NCI-H1930 (cell line): Measurements from ENCODE around the gene RIC8A.
"Not testable (repeated sequence)": the region's sequence is repeated elsewhere in the genome, so short reads cannot be mapped to it uniquely, and the experiment has no call there.

ENCODE experiments used
- DNase-seq, 2 experiments: peaks; one replicate each; lab custom pipeline; 2025; lab: John Stamatoyannopoulos, UW

RIC8A gene

DNA sequence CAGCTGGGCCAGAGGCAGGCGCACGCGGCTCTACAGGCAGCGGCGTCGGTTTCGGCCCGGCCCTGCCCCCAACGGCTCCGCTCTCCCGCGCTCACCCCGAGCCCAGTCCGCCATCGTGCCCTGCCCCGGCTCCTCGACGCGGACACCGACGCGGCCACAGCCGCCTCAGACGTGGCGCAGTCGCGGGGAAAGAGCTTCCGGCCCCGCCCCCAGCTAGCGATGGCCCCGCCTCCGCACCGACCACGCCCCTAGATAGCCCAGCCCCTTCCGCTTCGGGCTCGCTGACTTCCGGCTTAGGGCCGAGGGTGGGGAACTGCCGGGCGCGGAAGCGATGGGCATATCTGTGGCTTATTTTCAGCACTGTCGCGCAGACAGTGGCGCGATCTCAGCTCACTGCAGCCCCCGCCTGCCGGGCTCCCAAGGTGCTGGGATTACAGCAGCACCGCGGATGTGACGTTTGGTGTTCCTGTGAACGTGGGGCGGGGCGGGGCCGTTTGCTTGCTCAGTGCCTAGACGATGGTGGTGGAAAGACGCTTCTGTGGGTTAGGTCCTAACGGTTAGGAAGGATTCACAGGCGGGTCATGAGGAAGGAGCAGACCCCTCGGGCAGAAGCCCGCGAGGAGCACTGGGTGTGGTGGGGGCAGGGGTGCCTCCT, at the start of gene RIC8A, which contains the start of gene BET1L:
RIC8A (plus strand) TSS at position 501 of the 655 bp plus-strand sequence. CDS start 1,147 bp downstream, outside the sequence.
BET1L (minus strand) TSS at position 192 of the 655 bp plus-strand sequence; CDS start at position 114, 78 bp downstream.
- DNase-seq, result peak; percentile 94 to 97

DNA sequence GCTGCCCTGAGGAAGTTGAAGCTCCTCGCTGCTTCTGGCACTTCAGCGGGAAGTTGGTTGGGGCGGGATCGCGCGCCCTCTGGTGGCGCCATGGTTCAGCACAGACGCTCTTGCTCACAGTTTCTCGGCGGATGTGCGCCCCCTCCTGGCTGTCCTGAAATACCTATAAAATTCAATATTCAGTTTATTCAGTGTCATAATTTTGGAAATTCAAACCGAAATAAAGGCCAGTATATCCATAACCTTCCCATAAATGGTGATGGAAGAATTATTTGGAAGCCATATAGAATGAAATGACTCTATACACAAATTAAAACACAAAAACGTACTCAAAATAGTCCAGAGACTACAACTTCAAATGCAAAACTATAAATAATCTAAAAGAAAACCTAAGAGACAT, 27.3 kb upstream of the RIC8A start:
- not testable (repeated sequence) for DNase-seq

DNA sequence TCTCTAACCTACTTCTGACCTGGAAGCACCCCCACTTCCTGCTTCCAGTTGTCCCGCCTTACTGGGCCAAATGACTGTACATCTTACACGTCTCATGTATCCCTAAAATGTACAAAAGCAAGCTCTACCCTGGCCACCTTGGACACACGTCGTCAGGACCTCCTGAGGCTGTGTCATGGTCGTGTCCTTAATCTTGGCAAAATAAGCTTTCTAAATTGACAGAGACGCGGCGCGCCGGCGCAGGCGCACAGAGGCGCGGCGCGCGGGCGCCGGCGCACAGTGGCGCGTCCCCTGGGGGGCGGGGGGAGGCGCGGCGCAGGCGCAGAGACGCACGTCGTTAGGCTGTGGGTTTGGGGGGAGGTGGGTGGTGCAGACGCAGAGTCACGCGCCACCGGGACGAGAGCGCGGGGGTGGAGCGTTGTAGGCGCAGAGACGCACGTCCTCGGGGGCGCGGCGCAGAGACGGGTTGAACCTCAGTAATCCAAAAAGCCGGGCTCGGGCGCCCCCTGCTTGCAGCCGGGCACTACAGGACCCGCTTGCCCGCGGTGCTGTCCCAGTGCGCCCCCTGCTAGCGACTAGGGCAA, 18.2 kb upstream of the RIC8A start:
- not testable (repeated sequence) for DNase-seq

DNA sequence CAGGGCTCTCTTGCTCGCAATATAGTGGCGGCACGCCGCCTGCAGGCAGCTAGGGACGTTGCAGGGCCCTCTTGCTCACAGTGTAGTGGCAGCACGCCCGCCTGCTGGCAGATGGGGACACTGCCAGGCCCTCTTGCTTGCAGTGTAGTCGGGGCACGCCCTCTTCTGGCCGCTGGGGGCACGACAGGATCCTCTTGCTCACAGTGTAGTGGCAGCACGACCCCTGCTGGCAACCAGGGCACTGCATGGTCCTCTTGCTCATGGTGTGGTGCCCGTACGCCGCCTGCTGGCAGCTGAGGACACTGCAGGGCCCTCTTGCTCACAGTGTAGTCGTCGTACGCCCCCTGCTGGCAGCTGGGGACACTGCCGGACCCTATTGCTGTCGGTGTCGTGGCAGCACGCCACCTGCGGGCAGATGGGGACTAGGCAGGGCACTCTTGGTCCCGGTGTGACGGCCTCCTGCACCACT, 17.6 kb upstream of the RIC8A start:
- DNase-seq, result not testable (repeated sequence)

DNA sequence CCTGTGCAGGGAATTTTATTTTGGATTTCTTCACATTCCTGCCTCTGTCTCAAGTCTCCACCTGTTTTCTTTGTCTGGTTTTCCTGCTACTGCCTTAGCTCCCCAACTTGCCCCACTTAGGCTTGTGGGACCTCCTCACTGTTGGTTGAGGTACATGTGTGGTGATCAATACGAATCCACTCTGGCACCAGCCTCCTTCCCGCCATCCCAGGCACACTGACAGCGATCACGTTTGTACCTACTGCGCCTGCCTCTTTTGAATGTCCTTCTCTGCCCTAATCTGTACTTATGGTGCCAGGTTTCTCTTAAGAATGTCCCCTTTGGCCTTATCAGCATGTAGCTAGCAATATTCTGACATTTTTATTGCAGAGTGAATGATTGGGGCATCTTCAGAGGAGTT, 17.0 kb upstream of the RIC8A start:
- DNase-seq, result not testable (repeated sequence)

DNA sequence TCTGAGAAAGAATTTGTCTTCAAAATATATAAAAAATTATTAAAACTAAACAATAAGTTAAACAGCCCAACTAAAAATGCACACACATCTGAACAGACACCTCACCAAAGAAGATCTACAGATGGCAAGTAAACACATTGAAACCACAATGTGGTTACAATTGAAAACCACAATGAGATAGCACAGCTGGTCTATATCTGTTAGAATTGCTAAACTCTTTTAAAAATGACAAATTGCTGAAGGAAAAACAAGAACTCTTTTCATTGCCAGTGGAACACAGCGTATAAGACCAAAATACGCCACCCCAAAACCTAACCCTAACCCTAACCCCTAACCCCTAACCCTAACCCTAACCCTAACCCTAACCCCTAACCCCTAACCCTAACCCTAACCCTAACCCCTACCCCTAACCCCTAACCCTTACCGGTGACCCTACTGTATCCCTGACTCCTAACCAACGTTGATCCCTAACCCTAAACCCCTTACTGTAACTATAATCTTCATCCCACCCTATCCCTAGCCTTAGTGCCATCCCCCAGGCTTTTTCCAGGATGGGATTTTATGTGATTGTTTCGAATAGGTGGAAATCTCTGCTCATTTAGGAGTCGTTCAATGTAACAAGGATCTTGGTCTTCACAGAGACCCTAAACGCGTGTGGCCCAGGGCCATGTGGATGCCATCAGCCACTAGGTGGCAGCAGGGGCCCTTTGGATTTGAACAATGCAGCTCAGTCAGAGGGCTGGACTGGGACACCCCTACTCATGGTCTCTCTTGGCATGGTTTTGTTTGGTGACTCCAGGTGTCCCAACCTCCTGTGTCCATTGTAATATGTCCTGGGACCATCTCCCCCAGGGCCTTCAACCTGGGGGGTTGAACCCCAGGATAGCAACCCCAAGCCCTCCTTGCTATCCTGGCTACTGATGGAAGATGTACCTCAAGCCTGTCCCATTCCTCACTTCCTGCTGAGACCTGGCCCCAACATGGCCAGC, 15.7 kb upstream of the RIC8A start:
- not testable (repeated sequence) for DNase-seq

DNA sequence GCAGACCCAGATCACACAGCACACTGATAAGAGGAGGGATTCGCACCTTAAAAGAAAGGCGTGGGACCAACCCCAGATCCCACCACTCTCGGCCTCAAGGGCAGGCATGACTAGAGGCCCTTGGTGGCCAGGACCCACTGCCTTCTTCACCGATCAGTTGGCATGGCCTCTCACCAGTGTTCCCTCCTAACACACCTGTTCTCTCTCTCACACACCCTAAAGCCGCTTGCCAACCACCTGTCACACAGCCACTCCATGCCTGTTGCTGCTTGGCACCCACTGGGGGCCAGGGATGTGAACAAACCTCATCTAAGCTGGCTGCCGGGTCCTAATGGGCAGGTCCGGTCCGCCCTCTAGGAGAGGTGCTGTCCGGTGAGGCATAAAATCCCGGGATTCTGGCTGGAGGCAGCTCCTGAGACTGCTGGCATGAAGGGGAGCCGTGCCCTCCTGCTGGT, 14.8 kb upstream of the RIC8A start, which contains the start of gene SCGB1C1:
SCGB1C1 (plus strand) TSS at position 405 of the 455 bp plus-strand sequence; CDS start at position 427, 22 bp downstream.
- DNase-seq, result not testable (repeated sequence)

DNA sequence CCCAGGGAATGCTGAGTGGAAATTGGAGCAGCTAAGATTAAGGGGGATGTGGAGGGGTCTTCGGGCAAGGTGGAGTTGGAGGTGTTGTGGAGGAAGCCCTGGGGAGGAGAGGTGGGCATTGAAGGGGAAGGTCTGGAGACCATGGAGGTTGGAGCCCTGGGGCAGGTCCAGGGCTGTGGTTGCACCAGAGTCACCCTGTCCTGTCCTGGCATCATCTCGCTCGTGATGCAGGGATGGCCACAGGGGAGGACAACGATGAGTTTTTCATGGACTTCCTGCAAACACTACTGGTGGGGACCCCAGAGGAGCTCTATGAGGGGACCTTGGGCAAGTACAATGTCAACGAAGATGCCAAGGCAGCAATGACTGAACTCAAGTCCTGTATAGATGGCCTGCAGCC, 14.0 kb upstream of the RIC8A start:
- DNase-seq, result not testable (repeated sequence)

DNA sequence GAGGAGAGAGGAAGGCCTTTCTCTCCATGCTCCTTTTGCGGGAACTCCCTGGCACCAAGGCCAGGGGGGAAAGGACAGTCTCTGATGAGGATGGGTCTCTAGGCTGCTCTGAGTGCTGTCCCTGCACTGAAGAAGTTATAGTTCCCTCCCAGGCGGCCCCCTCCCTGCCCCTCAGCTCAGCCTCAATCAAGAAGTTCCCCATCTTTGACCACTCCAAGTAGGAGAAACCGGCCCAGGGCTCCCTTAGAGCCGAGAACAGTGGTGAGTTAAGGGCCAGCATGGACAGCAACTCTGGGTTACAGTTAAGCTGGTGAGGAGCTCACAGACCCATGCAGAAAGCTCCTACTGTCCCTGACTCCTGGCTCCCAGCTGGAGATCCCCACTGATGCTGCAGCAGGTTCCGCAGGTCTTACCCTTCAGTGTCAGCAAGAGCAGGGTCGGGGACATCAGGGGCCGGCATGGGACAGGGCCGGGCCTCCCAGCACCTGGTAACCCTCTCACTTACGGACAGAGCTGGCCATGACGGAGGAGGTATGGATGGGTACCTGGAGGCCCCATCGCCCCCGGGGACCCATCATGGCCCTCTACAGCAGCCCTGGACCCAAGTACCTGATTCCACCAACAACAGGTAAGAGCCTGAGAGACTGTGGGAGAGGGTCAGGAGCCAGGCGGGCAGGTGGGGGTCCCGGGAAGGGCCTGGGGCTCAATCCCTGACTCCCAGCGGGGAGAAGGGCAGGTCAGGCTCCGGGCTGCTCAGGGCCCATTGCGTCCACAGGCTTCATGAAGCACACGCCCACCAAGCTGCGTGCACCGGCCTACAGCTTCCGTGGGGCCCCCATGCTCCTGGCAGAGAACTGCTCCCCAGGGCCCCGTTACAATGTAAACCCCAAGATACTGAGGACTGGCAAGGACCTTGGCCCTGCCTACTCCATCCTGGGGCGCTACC, 10.4 kb upstream of the RIC8A start:
- no peak for DNase-seq

DNA sequence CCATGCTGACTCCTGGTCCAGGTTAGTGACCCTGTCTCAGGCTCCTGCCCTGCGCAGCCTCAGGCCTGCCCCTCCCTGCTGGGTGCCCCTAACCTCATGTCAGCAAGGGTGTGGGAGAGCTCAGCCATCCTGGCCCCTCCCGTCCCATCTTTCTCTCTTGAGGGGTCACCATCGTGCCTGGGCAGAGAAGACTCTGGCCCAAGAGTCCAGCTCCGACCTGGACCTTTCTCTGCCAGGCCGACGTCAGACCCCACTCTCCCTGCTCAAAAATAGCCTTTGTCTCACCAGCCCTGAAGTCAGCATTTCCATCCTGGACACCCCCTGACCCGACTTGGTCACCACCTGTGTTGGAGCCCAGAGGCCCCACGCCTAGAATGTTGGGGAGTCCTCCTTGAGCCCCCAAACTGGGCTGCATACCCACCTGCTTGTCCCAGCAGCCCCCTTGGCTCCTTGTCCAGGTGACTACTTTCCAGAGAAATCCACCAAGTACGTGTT, 9.7 kb upstream of the RIC8A start:
- no peak for DNase-seq

DNA sequence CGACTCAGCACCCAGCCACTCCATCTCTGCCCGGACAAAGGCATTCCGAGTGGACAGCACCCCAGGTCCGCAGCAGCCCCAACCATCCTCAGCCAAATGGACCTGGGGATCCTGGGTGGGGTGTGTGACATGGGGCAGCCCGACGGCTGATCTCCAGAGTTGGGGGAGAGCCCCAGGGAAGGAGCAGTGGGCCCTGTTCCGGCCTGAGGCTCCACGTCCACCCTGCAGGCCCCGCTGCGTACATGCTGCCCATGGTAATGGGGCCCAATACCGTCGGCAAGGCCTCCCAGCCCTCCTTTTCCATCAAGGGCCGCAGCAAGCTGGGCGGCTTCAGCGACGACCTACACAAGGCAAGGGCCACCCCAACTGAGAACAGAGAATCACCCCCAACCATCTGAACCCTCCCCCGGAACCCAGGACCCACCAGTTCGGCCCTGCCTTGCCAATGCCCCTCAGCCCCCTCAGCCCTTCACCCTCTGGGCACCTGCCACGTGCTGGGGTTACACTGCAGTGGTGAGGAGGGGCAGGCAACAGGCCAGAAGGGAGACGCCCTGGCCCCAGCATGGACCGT, 9.2 kb upstream of the RIC8A start:
- DNase-seq, result no peak

DNA sequence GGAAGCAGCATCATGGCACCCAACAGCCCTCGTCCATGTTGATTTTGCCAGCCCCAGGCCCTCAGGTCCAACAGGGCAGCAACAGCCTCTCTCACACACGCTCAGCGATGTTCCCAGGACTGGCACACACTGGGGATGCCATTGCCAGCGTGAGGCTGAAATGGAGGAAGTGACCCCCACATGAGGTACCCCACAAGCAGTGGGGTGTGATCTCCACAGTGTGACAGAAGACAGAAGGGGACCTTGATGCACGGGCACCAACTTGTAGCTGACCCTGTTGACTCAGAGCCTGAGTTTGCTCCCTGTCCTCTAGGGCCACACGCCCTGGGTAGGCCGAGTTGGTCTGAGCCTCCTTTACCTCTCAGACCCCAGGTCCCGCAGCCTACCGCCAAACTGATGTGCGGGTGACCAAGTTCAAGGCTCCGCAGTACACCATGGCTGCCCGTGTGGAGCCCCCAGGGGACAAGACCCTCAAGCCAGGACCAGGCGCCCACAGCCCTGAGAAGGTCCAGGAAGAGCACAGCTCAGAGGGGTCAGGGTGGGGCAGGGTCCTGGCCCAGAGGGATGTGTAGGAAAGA, 8.4 kb upstream of the RIC8A start:
- no peak for DNase-seq

DNA sequence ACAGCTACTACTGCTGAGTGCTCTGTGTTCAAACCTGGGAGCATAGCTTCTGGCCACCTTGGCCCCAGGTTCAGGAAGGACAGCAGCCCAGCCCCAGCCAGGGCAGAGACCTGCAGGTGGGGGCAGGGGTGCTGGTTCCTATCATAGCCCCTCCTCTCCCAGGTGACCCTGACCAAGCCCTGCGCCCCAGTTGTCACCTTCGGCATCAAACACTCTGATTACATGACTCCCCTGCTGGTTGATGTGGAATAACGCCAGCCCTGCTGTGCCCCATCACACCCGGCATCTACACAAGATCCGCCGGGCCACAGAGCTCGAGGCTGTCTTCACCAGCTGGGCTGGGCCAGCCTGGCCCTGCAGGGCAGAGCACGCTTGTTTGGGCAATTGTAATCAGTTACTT, 7.7 kb upstream of the RIC8A start:
- no peak for DNase-seq

DNA sequence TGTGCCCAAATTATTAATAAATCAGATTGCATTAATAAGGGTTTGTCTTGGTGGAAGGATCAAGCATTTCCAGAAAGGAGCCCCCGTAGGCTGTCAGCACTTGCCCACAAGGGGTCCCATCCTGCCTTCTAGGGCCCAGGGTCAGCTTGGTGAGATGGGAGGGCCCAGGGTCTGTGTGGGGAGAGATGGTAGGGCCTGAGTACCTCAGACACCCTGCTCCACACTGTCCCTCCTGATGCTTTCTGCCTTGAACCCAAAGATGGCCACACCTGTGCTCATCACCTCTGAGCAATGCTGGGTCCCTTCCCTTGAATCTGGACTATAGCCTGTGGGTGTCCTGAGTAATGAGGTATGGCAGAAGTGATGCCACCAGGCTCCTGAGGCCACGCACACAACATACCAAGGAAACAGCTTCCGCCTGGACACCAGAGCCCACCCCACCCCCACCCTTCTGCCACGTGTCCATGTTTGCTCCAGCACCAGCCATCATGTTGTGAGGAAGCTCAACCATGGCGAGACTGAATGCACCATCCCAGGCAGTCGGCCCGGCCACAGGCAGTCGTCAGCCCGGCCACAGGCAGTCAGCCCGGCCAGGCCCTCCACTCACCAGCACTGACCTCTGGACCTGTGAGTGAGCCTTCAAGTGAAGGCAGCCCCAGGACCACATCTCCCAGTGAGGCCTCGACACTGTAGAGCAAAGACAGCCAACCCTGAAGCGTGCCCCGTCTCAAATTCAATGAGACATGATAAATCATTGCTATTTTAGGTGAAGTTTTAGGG, 7.1 kb upstream of the RIC8A start:
- DNase-seq, result no peak

DNA sequence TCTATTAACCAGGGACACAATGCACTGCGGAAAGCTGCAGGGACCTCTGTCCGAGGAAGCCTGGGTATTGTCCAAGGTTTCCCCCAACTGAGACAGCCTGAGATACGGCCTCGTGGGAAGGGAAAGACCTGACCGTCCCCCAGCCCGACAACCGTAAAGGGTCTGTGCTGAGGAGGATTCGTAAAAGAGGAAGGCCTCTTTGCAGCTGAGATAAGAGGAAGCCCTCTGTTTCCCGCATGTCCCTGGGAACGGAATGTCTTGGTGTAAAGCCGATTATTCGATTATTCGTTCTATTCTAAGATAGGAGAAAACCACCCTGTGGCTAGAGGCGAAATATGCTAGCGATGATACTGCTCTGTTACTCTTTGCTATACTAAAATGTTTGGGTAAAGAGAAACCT, 5.5 kb upstream of the RIC8A start:
- no peak for DNase-seq

DNA sequence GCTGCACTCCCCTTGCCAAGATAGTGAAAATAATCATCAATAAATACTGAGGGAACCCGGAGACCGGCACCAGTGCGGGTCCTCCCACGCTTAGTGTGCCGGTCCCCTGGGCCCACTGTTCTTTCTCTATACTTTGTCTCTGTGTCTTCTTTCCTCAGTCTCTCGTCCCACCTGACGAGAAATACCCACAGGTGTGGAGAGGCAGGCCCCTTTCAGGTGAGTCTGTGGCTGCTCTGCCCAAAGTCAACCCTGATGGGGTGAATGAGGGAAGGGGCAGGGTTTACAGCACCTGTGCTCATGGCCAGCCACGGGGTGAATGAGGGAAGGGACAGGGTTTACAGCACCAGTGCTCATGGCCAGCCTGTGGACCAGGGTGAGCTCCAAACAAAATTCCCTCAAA, 5.0 kb upstream of the RIC8A start:
- no peak for DNase-seq

DNA sequence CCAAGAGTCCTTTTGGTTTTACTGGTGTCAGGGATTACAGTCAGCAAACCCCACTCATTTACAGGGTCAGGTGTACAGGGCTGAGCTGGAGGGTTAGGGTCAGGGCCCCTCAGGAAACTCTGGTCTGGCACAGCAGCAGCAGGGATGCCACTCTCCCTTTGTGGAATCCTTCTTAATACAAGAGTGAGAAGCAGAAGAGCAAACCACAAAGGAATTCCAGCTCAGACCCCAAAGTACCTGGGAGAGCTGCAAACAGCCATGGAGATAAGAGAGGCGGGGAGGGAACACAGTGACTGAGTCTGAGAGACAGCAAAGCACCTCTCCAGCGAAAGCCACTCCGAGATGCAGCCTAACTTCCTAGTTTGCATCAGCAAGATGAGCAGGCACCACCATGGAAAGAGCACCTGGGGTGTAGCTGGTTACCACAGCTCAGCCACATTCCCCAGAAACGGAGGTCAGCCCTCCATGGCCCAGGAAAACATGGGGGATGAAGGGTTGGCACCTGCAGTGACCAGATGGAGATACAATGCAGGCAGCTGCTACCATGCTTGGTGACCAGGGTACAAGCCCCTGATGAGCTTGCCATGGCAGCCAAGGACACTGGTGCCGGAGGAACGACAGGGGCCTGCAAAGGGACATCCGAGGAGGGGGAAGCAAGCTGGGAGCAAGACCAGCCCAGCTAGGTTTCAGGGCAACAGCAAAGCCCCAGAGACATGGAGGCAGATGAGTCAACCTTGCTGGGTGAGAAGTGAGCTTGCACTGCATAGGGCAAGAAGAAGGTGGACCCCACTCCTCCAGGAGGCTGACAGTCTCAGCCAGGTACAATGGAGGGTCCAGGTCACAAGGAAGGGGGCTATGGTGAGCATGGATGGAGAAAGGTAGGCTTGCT, 4.2 kb upstream of the RIC8A start:
- DNase-seq, result no peak

DNA sequence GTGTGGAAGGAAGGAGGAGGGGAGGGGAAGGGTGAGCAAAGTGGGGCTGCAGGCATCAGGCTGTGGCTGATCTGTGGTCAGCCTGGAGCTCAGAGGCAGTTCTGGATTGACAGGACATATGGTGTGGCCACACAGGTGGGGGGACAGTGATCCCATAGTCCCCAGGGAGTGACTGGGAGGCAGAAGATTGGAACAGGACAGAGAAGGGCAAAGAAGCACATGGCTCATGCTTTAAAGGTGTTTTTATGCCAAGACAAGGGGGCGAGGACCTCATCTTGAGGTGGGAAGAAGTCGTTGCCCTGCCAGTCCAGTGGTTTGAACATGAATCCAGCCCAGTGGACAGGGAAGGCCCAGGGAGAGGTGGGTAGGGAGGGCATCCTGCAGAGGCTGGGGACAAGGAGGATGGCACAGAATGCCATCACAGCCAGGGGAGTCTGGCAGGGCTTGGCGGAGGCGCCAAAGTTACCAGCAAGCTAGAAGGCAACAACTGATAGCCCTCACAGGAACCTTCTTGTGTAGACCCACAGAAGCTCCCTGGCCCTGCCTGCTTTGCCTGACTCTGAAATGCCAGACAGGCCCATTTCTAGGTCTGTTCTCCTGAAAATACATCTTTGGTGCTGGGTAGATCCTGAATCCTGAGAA, 3.4 kb upstream of the RIC8A start:
- no peak for DNase-seq
